Kidney glomerular epithelial cell (primary cell): ENCODE results near the gene KRIT1.
"Not testable (repeated sequence)": the region's sequence is repeated elsewhere in the genome, so short reads cannot be mapped to it uniquely, and the experiment has no call there.

Experiments
- DNase-seq: peaks from one replicate; lab custom pipeline; 2025; lab: John Stamatoyannopoulos, UW

KRIT1 gene

GRCh38 chr7:92246360-92247101 lies 817 bp upstream of the KRIT1 start:
- DNase-seq: no peak

GRCh38 chr7:92244808-92245486 lies 767 bp downstream of the KRIT1 start:
- DNase-seq: no peak

- DNase-seq: no peak
Observed at GRCh38 chr7:92242972-92243371, 2.7 kb downstream of the KRIT1 start.

- DNase-seq: no peak
Observed at GRCh38 chr7:92230547-92230946, 15.2 kb downstream of the KRIT1 start.

- no peak for DNase-seq
Observed at GRCh38 chr7:92228742-92229141, 17.0 kb downstream of the KRIT1 start.

GRCh38 chr7:92228100-92228499 lies 17.6 kb downstream of the KRIT1 start:
- no peak for DNase-seq

- no peak for DNase-seq
Observed at GRCh38 chr7:92226981-92227380, 18.7 kb downstream of the KRIT1 start.

- no peak for DNase-seq
Observed at GRCh38 chr7:92221766-92222165, 23.9 kb downstream of the KRIT1 start.

- DNase-seq: no peak
Observed at GRCh38 chr7:92206672-92207071, 39.0 kb downstream of the KRIT1 start.

- no peak for DNase-seq
Observed at GRCh38 chr7:92205987-92206386, 39.7 kb downstream of the KRIT1 start.

GRCh38 chr7:92200791-92201190 lies 44.9 kb downstream of the KRIT1 start:
- DNase-seq: no peak

GRCh38 chr7:92192326-92192725 lies 53.4 kb downstream of the KRIT1 start:
- no peak for DNase-seq

- not testable (repeated sequence) for DNase-seq
Observed at GRCh38 chr7:92189246-92189645, 56.5 kb downstream of the KRIT1 start.

- not testable (repeated sequence) for DNase-seq
Observed at GRCh38 chr7:92184294-92184693, 61.4 kb downstream of the KRIT1 start.

GRCh38 chr7:92178928-92179924 lies 66.5 kb downstream of the KRIT1 start, which contains the start of gene LRRD1:
Gene LRRD1 (minus strand): TSS chr7:92179142. CDS start chr7:92165202, 13,940 bp downstream.
- DNase-seq: peak; percentile 78

- DNase-seq: peak; percentile 28
Observed at GRCh38 chr7:92177362-92177761, 68.4 kb downstream of the KRIT1 start.

- DNase-seq: not testable (repeated sequence)
Observed at GRCh38 chr7:92169529-92169928, 76.2 kb downstream of the KRIT1 start.

GRCh38 chr7:92161271-92161670 lies 84.4 kb downstream of the KRIT1 start:
- no peak for DNase-seq

- peak; percentile 12 for DNase-seq
Observed at GRCh38 chr7:92158660-92159575, 86.8 kb downstream of the KRIT1 start.

GRCh38 chr7:92156990-92157389 lies 88.7 kb downstream of the KRIT1 start:
- DNase-seq: no peak

- DNase-seq: no peak
Observed at GRCh38 chr7:92155108-92155739, 90.5 kb downstream of the KRIT1 start.
